ENCODE data around the gene OLFM2.
"Not testable (repeated sequence)": the region's sequence is repeated elsewhere in the genome, so short reads cannot be mapped to it uniquely, and the experiment has no call there.

Gene OLFM2

GRCh38 chr19:9823816-9824215 lies 112.5 kb downstream of the OLFM2 start:
- no peak for DNase-seq

GRCh38 chr19:9820034-9820433 lies 116.3 kb downstream of the OLFM2 start:
- not testable (repeated sequence) for DNase-seq

GRCh38 chr19:9819596-9819909 lies 116.8 kb downstream of the OLFM2 start:
- no peak for DNase-seq

GRCh38 chr19:9818734-9819595 lies 117.3 kb downstream of the OLFM2 start, which contains the start of gene FBXL12:
Gene FBXL12 (minus strand): TSS chr19:9819079. CDS start chr19:9818813, 266 bp downstream.
- peak; percentile 100 for DNase-seq

GRCh38 chr19:9818175-9818733 lies 118.1 kb downstream of the OLFM2 start:
- DNase-seq: no peak

GRCh38 chr19:9811139-9811538 lies 125.2 kb downstream of the OLFM2 start:
- no peak for DNase-seq

- peak; percentile 67 for DNase-seq
Observed at GRCh38 chr19:9808855-9809824, 127.2 kb downstream of the OLFM2 start.

GRCh38 chr19:9806803-9807202 lies 129.5 kb downstream of the OLFM2 start:
- no peak for DNase-seq
